ENCODE measurements around the gene GPS1.

GRCh38 chr17:82034371-82035011, 17.2 kb upstream of the GPS1 start:
- TF ChIP-seq EZH2 (IDR thresholded peaks at IDR 0.05; ENCODE audit: borderline replicate concordance, insufficient read depth, low read depth, low read length, poor library complexity, severe bottlenecking) (no peak), CTCF (IDR thresholded peaks at IDR 0.05) (no peak)
